DMS53 treated with DMSO at 0.1 percent for 48 hours (cell line): ENCODE data around the gene NFATC2.

Experiments
- DNase-seq: peaks from one replicate; lab custom pipeline; 2025; ENCODE audit not compliant: unreplicated experiment; lab: John Stamatoyannopoulos, UW

NFATC2 gene

DNA sequence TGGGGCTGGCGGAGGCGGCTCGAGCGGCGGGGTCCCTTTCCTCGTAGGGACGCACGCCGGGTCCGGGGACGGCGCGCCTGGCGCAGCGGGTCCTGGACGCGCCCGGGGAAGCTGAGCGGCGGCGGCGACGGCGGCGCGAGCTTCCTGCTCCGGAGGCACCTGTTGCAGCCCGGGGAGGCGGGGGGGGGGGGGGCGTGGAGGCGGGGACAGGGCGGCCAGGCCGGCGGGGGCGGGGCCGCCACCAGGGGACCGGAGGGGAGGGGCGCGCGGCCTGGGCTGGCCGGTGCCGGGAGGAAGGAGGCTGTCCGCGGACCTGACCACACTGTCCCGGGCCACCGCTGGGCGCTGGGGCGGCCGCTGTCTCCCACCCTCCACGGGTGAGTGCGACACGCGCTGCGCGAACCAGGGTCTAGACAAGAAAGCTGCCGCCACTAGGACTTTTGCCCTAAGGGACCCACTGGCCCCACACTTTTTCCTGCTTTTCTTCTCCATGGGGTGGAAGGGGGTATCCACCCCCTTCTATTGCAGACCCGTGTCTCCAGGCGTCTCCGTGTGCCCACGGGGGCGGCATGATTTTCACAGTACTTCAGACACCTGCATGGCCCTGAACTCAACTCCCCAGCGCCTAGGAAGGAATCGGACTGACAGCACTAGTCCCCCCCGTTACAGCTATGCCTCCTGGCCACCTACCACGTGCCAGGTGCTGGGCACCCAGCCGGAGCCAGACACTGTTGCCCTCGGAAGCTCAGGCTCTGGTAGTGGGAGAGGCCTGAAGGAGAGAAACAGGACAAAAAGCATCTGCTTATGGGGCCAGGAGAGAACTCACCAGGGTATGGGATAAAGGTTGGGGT, at the start of gene NFATC2:
TSS of gene NFATC2 (minus strand) at position 149 of the 851 bp plus-strand sequence. CDS start 220 bp downstream, outside the sequence.
- DNase-seq: no peak

DNA sequence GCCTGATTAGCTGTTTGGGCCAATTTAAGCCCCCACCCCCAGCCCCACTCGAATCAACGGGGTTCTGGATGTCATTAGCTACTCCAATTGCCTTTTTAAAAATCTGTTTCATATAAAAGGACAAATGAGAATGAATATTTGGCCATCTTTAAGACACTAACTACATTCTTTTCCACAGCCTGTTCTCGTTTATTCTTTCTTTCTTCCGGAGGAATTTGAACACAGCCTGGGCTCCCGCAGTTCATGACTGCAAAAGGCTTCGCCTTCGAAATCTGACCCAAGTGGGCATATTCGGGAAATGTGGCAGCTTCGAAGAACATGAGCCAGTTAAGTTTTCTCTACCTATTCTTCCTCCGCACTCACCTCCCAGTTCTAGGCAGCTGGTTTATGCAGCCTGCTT, 49.4 kb upstream of the NFATC2 start:
- DNase-seq: no peak

DNA sequence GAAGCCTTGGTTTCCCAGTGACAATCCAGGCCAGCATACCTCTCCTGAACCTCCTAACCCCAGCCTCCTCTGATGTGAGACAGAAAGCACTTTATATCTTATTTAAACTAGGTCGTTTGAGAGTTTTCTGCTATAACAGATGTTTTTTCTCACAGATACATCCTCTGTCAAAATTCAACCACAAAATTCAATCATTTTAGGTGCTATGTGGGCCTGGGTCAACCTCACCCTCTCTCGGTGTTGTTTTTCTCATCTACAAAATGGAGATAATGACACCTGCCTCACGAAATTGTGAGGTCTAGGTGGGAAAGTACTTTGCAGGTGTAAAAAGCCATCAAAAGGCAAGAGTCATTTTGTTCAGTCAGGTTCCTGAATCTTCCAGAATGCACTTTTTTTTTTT, 46.2 kb upstream of the NFATC2 start:
- no peak for DNase-seq

DNA sequence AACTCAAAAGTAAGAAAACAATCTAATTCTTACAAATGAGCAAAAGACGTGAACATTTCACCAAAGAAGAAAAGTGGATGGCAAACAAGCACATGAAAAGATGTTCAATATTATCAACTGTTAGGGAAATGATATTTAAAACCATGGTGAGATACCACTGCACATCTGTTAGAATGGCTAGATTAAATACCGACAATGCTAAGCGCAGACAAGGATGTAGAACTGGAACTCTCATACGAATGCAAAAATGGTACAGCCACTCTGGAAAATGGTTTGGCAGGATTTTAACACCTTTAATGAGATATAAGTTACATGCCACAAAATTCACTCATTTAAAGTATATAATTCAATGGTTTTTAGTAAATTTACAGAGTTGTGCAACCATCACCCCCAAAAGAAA, 44.6 kb upstream of the NFATC2 start:
- no peak for DNase-seq

DNA sequence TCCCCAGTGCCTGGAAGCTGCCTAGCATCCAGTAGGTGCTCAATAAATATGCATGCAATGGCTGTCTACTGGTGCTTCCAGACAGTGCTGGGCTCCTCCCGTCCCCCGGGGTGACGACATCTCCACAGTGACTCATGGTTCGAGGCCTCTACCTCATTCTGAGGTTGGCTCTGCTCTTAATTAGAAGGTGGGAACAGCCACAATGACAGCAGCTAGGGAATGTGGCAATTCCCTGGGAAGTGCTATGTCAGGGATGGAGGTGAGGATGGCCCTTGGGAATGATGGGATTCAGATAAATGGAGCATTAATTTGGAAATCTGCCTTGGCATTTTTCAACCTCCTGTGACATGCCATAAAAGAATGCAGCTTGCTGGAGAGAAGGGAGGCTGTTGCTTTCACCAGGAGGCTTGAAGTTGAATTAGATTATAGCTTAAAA, 43.5 kb upstream of the NFATC2 start:
- DNase-seq: no peak

DNA sequence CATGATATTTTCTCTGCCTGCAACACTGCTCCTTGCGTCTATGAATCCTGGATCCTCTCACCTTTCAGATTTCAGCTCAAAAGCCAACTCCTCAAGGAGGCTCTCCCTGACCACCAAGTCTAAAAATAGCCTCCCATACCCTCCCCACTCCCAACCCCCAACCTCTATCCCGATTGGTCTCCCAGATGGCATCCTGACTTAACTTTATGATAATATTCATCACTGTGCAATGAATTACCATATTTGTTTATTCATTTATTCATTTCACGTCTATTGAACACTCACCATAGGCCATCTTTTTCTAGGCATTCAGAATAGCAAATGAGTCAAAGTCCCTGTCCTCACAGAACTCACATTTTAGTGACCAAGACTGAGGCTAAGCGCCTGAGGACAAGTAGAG, 42.6 kb upstream of the NFATC2 start:
- DNase-seq: no peak

DNA sequence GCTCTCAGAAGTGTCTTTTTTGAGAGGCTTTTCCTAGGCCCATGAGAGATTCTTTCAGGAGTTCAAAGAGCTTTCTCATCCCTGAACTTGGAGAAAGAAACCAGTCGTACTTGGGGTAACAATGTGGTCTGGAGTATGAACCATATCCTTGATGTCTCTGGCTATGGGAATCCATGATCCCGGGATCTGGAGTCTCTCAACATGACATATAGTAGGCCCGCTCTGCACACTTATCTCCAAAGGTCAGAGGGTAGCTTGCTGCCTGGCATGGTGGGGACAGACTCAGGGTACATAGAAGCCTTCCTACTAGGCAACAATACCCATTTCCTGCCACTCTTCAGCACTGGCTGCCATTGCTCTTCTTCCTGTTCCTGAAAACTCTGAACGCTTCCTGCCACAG, 42.2 kb upstream of the NFATC2 start:
- DNase-seq: no peak

DNA sequence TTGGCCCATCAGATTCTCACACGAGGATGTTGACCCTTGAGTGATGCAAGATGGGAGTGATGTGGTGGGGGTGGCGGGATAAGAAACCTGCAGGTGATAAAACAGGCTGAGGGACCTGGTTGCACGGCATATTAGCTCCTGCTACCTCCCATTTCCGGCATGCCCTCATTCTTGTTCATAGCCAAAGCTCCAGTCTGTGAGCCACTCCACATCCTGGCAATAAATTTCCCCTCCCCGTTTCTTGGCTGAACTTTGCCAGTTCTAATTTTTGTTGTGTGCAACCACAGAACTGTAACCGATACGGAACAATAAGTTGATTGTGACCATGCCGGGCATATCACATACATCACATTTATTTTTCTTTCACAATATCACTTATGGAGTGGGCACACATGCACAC, 41.6 kb upstream of the NFATC2 start:
- no peak for DNase-seq

DNA sequence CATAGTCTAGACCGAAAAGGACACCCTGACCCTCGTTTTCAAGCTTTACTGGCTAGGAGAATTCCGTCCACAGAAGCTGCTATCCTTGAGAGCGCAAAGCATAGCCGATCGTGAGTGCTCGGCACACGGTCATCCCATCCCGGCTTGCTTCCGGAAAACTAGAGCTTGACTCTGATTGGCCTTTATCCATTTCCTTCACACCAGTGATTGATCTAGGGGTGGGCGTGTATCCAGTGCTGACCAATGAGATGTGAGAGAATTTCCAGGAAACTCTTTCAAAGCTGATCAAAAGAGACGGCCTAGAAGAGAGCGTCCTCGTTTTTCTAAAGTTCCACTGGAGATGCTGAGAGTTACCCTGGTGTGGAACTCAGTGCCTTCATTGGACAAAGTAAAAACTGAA, 41.0 kb upstream of the NFATC2 start:
- DNase-seq: no peak

DNA sequence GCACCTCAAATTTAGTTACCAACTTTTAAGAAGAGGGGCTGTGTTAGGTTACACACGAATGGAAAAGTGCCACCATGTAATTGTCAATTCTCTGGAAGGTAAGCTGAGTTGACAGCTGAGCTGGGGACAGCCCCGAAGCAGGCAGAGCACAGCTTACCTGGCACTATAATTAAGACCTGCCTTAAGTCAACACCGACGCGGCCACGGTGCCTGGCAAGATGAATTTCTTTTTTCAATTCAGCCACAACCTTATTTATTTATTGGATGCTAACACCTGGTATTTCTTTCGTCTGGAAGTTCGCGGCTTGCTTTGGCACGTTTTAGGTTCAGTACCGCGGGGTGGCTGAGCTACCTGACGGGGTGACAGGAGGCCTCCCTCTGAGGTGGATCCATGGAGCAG, 40.6 kb upstream of the NFATC2 start:
- no peak for DNase-seq

DNA sequence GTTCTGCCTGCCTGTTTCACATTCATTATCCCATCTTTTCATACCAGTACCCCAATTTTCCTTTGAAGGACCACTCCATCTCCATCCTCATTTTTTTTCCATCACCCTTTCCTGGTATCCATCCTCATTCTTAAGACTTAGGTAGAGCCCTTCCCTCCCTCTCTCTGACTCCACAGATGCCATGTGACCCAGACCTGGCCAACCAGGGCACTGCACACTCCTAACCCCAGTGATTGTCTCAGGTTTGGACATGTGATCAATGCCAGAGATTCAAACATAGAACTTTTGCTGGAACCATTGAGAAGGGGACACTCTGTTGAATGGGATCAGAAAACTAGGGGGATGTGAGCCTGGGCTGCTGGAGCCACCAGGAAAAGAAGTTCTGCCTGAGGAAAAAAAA, 39.1 kb upstream of the NFATC2 start:
- DNase-seq: no peak

DNA sequence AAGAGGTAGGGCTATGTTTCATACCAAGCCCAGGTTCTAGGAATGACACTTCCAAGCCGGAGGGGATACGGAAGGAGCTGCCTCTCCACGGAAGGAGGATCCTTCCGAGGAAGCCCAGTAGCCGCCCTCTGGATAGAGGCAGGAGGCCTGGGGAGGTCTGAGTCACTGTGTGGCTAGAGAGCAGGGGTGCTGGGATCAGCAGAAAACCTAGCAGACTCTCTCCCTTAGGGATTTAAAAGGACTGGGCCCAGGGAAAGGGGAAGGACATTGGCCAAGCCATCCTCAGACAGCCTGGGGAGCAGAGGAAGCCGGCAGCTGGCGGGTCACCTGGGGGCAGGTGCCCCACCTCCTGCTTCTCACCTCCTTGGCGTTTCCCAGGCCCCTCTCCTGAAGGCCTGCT, 36.6 kb upstream of the NFATC2 start:
- DNase-seq: no peak

DNA sequence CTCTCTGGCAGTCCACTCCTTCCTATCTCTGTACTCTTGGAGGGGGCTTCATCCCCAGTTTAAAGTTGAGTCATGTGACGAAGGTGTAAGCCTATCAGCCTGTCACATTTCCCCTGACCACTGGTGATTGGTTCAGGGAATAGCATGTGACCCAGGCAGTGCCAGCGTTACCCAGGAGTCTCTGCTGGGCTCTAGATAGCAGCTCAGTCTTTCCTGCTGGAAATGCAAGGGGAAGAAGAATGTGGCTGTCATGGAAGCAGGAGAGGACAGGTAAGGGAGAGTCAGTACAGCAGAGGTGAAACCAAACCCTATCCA, 35.6 kb upstream of the NFATC2 start:
- DNase-seq: no peak

DNA sequence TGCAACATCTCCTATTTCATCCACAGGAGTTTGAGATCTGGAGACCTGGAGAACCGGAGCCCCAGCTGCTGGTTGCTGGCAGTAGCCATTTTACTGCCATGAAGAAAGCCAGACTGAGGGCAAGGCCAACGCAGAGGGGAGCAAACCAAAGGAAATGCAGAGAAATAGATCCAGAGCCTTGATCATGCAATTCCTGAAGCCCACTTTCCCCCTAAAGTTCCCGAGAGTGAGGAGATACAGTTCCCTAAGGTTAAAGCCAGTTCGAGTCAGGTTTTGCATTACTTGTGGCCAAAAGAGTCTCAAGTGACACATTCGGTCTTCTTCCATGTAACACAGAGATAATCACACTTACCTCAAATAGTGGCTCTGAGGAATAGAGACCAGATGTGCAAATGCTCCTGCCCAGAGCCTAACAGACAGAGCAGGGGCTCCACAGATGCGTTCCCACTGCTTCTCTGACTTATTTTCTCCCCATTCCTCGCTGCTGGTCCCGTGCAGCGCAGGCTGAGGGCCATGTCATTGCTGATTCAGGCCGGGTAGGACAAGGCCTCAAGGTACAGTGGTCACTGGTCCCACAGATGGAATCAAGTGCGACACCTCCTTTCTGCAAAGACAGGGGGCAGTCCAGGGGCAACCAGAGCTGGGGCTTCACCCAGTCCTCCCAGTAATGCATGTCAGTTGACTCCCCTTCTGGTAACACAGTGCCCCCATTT, 35.1 kb upstream of the NFATC2 start:
- no peak for DNase-seq

DNA sequence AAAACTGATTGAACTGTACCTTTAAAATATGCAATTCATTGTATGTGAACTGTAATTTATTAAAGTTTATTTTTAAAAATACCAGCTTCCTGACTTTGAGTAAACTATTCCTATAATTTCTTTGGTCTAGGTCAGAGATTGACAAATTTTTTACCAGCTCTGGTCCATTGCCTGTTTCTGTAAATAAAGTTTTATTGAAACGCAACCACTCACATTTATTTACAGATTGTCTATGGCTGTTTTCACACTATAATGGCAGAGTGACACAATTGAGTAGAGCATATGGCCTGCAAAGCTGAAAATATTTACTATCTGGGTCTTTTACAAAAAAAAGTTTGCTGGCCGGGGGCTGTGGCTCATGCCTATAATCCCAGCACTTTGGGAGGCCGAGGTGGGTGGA, 33.0 kb upstream of the NFATC2 start:
- no peak for DNase-seq

DNA sequence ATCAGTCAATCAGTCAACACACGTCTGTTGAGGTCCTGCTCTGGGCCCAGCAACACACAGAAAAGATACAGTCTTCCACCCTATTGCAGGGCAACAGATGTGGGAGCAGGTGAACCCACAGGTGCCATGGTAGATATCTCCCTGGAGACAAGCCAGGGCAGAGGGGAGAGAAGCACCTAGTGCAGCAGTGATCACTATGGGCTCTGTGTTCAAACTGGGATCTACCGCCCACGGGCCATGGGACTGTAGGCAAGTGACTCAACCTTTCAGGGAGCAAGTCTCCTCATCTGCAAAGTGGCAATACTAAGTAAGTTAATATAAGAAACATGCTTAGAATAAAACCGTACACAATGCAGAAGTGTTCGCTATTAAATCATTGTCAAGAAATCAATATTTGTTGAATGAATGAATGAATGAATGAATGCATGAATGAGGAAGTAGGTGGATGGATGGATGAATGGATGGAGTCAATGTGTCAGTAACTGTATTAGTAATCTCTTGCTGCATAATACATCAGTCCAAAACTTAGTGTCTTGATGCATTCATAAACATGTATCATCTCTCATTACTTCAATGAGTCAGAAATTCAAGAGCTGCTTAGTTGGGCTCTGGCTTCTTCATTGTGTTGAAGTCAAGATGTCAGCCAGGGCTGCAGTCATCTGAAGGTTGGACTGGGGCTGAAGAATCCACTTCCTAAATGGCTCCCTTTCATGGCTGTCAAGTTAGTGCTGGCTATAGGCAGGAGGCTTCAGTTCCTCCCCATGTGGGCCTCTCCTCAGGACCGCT, 31.9 kb upstream of the NFATC2 start:
- DNase-seq: no peak

DNA sequence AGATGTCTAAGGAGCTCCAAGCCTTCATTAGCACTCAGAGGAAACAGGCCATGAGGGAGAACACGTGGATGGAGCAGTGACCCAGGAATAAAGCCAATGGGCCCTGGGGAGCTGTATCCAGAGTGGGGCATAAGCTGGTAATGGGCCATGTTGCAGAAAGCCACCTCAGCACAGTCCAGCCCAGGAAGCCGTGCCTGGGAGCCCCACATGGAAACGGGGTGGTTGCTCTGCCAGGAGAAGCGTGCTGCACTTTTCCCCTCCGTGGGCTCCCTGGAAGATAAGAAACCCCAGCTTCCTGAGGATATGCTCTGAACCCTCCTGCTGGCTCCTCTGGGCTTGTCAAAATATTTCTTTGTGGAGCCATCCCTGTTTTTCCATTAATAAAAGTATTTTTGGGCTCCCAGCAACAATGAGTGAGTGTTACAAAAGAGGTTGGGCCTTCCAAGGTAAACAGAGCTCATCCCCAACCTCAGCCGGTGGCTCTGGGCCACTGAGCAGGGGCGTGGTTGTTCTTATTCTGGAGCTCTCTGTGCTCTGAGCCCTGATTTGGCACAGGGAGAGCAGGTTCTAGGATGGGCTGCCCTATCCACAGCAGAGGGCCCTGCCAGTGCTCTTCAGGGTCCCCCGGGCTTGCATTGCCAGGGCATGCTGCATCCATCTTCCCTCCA, 31.2 kb upstream of the NFATC2 start:
- no peak for DNase-seq

DNA sequence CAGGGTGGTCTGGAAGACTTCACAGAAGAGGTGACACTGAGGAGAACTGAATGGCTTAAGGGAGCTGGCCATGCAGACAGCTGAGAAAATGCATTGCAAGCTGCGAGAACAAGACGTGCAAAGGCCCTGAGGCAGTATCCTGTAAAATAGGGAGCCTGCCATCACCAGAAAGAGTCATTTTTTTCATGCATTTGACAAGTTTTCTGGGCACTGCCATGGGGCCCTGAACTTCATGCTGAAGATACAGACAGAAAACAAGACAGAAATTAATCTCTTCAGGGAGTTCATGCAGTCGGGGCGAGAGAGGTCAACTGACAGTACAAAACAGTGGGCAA, 28.9 kb upstream of the NFATC2 start:
- no peak for DNase-seq

DNA sequence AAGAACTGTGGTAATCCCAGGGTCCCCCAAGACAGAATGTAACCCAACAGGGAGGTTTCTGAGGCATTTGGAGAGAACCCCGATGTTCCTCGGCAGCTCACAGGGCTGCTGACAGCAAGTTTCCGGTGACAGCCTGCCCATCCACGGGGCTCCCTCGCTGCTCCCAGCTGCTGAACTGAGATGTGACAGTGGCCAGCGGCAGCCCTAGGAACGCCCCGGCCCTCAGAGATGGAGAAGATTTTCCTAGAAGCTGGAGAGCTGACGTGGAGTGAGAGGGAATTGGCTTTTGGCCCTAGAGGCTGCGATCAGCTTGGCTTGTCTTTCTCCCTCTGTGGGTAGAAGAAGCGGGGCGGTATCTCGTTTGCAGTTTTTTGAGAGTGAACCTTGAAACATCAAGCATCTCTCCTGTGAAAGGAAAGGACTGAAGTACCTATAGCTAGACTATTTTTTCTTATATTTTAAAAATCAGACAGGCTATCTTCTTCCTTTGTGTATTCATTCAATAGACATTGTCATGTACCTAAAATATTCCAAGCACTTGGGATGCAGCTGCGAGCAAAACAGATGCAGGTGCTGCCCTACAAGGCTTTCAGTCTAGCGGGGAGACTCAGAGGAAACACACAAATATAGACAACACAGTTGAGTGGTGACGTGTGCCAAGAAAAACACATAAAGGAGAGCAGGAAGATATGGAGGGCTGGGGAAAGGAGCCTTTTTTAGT, 28.4 kb upstream of the NFATC2 start:
- DNase-seq: no peak

DNA sequence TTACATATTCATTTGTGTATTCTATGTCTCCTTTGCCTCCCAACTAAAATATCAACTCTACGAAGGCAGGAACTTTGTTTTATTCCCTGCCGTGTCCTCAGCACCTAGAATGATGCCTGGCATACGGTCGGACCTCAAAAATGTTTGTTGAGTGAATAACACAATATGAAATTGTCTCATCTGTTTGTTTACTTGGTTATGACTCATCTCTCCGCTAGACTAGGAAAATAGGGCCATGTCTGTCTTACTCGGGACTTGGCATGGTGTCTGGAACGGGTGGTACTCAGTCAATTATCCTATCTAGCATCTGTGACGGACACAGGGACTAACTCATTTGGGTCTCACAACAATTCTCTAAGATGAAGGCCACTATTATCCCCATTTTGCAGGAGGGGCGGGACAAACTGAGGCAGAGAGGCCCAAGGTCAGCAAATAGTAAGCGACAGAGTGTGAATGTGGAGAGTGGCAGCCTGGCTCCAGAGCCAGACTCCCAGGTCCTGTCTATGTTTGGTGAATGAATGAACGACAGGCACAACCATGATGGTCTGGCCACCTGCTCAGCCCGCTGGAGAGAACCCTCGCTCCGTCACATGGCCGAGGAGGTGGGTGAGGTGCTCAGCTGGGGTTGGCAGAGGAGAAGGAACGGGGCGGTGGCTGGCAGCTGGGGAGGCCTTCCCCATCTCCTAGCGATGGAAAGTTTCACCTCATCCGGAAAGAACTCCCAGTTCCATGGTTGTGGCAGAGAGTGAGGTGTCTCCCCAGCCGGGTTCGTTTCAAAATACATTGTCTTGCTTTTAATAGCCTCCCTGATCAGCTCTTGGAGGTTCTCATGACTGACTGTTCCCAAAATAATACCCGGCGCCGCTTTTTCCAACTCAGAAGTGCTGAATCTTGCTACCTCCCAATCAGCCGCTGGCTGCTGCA, 27.6 kb upstream of the NFATC2 start:
- no peak for DNase-seq
